NB4 (cell line): ENCODE measurements around the gene NTRK2.

ENCODE experiments used
- DNase-seq: peaks from one replicate; pipeline ENCODE4 v3.0.0; 2010; ENCODE audit warnings: low read depth
- H3K4me3 ChIP-seq: one replicate; pipeline ENCODE4 v1.5.1; 2011; ENCODE audit warnings: mild to moderate bottlenecking, low read depth, low read length, moderate library complexity
- MYC ChIP-seq: IDR thresholded peaks from 2 replicates; pipeline ENCODE4 v1.6.1; 2011; ENCODE audit warnings: low read depth, low read length
- POLR2A ChIP-seq: IDR thresholded peaks from 2 replicates; pipeline ENCODE4 v1.6.1; 2011; ENCODE audit warnings: mild to moderate bottlenecking; ENCODE audit not compliant: insufficient read length; ENCODE audit errors: extremely low read depth
- TF ChIP-seq, protein P1 (sequence below): IDR thresholded peaks from one replicate; pipeline ENCODE4 v1.5.1; 2012; ENCODE audit warnings: low read depth, low read length
- TF ChIP-seq, protein P2 (sequence below): IDR thresholded peaks from 2 replicates; pipeline ENCODE4 v1.6.1; 2011; ENCODE audit warnings: low read depth, low read length

The NTRK2 gene

DNA sequence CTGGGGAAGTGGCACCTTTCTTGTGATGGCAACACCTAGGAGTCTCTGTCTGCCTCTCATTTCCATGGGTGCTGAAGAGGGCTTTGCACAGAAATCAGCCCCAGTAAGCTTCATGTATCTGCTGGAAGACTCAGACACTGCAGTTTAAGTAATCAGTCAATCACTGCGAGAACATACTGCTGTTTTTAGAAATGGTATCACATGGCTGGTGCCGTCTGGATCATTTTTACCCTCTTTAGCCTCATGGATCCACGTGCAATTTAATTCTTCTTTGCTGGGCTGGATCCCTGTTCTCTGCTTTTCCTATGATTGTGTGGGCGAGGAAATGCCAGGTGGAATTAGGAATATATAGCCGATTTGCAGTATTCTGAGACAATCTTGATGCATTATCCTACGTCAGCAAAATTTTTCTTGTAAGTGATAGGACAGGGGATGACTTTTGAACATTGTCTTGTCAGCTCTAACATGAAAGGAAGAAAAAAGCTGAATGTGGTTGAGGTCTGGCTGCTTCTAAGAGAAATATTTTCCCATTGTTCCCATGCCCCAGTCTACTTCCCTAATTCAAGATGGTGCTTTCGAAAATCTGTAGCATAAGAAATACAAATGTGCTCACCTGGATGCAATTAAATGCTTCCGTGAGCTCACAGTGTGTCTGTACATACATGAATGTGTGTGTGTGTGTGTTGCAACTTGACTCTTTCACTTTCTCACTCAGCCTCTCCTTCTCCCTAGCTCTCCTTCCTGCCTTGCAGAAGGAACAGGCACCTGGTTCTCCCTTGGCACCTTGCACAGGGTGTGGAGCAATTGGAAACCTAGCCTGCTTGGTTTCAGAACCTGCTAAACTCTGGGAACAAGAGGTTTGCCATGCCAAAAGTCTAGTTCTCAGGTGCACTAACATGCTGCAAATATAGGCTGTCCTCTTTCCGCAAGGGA is 281.6 kb downstream of the NTRK2 start:
- H3K4me3 ChIP-seq, result no peak overlapping the region
- DNase-seq, result no peak
- TF ChIP-seq, protein P1, sequence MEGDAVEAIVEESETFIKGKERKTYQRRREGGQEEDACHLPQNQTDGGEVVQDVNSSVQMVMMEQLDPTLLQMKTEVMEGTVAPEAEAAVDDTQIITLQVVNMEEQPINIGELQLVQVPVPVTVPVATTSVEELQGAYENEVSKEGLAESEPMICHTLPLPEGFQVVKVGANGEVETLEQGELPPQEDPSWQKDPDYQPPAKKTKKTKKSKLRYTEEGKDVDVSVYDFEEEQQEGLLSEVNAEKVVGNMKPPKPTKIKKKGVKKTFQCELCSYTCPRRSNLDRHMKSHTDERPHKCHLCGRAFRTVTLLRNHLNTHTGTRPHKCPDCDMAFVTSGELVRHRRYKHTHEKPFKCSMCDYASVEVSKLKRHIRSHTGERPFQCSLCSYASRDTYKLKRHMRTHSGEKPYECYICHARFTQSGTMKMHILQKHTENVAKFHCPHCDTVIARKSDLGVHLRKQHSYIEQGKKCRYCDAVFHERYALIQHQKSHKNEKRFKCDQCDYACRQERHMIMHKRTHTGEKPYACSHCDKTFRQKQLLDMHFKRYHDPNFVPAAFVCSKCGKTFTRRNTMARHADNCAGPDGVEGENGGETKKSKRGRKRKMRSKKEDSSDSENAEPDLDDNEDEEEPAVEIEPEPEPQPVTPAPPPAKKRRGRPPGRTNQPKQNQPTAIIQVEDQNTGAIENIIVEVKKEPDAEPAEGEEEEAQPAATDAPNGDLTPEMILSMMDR, result no peak
- TF ChIP-seq POLR2A (no peak), MYC (no peak)
- TF ChIP-seq, protein P2, sequence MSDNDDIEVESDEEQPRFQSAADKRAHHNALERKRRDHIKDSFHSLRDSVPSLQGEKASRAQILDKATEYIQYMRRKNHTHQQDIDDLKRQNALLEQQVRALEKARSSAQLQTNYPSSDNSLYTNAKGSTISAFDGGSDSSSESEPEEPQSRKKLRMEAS, result no peak

DNA sequence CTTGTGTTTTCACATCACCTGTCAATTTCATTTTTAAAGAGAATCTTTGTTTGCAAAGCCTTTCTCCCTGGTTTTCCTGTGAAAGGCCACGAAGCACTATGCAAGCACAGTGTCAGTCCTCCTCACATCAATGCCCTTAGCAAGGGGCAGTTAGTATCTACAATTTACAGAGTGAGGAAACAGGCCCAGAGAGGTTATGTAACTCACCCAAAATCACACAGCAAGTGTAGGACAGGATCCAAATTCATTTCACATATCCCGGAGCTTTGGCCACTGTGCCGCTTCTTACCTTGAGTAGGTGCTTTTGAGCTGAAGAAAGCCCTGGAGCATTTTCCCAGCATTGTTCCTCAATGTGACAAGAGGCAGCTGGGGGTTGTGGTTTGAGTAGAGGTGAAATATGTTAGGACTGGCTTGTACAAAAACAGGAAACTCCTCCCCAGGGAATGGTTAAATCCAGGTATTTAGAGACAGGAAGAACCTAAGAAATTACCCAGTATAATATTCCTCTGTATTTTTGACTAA is 283.8 kb downstream of the NTRK2 start:
- no peak for TF ChIP-seq POLR2A
- TF ChIP-seq MYC, result no peak
- TF ChIP-seq, protein P1, result no peak
- TF ChIP-seq, protein P2, result no peak
- no peak overlapping the region for H3K4me3 ChIP-seq
- DNase-seq, result no peak

DNA sequence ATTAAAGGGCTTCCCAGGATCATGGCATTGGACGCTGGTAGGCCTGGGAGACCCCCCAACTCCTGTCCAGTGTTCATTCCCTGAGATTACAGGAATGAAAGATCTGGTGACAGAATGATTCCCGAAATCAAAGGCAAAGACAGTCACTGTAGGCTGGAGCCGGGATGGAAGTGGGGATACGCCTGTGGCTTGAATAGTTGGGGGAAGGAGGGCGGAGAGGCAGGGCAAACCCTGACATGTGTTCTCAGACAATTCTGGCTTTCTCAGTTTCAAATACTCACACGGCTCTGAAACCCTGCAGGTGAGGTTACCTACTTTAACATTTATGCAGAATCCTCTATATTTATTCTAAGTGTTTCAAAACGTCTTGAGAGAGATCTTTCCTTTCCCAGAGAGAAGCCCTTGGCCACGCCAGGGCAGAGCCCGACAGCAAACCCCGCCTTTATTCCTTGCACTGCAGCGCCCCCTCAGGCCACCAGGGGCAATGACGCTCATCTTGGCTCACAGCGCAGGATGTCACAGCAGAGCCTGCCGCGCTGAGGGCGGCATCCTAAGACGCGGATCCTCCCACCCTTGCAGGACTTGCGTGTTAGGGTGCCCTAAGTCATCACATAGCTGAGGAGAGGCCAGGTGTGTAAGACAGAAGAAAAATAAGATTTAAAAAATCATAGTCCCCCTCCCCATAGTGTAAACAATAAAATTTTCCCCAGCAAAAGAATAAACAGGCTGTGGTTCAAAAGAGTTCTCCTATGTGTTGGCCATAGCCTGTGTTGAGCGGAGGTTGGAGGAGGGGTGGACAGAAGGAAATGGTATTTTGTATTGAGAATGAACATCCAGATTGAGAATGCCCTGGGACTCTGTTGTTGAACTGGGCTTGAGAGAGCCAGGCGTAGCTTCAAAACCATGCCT is 284.5 kb downstream of the NTRK2 start:
- no peak overlapping the region for H3K4me3 ChIP-seq
- TF ChIP-seq, protein P1, result peak; percentile 80
- no peak for TF ChIP-seq POLR2A
- TF ChIP-seq, protein P2, result no peak; the same call in 1 of the 2 replicates
- TF ChIP-seq MYC, result no peak

DNA sequence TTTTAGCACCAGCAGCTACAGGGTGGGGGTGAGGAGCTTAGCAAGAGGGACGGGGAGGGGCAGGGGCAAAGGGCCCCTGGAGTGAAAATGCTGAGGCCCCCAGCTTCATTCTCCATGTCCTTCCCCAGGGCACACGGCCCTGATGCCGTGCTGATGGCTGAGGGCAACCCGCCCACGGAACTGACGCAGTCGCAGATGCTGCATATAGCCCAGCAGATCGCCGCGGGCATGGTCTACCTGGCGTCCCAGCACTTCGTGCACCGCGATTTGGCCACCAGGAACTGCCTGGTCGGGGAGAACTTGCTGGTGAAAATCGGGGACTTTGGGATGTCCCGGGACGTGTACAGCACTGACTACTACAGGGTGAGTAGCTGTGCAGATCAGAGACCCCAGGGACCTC is 285.6 kb downstream of the NTRK2 start:
- no peak for DNase-seq
- H3K4me3 ChIP-seq, result no peak overlapping the region
- TF ChIP-seq, protein P2, result no peak
- TF ChIP-seq, protein P1, result no peak
- no peak for TF ChIP-seq MYC
- TF ChIP-seq POLR2A, result no peak

More for the DNA sequence above, 284.5 kb downstream of the NTRK2 start:
- peak; percentile 67 for DNase-seq

DNA sequence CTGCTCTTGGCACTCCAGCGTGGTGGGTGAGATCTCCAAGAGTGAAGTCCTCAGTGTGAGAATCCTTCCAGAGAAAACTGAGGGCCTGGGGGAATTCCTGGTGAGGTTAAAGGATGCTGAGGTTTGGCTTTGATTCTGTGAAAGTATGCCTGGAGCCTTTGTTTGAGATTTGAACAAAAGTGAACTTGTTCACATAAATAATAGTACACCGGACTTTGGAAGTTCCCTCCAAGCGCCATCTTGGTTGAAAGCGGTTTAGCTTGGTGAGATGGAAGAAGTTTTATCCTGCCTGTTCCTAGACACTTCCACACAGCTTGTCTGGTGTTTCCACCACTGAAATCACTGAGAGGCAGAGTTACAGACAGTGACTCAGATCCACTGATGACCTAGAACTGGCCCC is 286.4 kb downstream of the NTRK2 start:
- TF ChIP-seq POLR2A, result no peak
- no peak for TF ChIP-seq MYC
- TF ChIP-seq, protein P1, result no peak
- TF ChIP-seq, protein P2, result no peak
- no peak for DNase-seq
- no peak overlapping the region for H3K4me3 ChIP-seq
